GM23248 (cell line): ENCODE data around the gene MDK. TPM values are rescaled to one million over a fixed set of nuclear protein-coding genes. Genes with fewer than 3 reads are reported as not detected.

Experiments used
- DNase-seq: peaks from one replicate; pipeline ENCODE4 v3.0.0-alpha.2; 2015
- H2AFZ ChIP-seq: fragments of 200-600 bp; sonication (generic); 2 replicates; pipeline ENCODE4 v1.6.1; 2016; ENCODE audit warnings: antibody characterized with exemption
- H3F3A ChIP-seq: fragments of 200-600 bp; sonication (generic); 2 replicates; pipeline ENCODE4 v1.6.1; 2016; ENCODE audit warnings: mild to moderate bottlenecking, antibody characterized with exemption, mixed run types; ENCODE audit not compliant: insufficient read depth
- H3K27ac ChIP-seq: fragments of 200-600 bp; sonication (generic); 2 replicates; pipeline ENCODE4 v1.5.1; 2016; ENCODE audit warnings: mild to moderate bottlenecking
- H3K27me3 ChIP-seq: fragments of 200-600 bp; sonication (generic); replicated peaks from 2 replicates; pipeline ENCODE4 v1.6.1; 2016; ENCODE audit warnings: mild to moderate bottlenecking; ENCODE audit not compliant: insufficient read depth
- H3K36me3 ChIP-seq: fragments of 200-600 bp; sonication (generic); 2 replicates; pipeline ENCODE4 v1.6.1; 2016; ENCODE audit warnings: low read depth, mild to moderate bottlenecking
- H3K4me1 ChIP-seq: fragments of 200-600 bp; sonication (generic); 2 replicates; pipeline ENCODE4 v1.6.1; 2016; ENCODE audit warnings: mild to moderate bottlenecking; ENCODE audit not compliant: insufficient read depth
- H3K4me2 ChIP-seq: fragments of 200-600 bp; sonication (generic); one replicate; pipeline ENCODE4 v1.6.1; 2016; ENCODE audit warnings: mild to moderate bottlenecking; ENCODE audit not compliant: unreplicated experiment
- H3K4me3 ChIP-seq: fragments of 200-600 bp; sonication (generic); 2 replicates; pipeline ENCODE4 v1.5.1; 2016; ENCODE audit warnings: mild to moderate bottlenecking
- H3K79me2 ChIP-seq: fragments of 200-600 bp; sonication (generic); 2 replicates; pipeline ENCODE4 v1.6.1; 2016; ENCODE audit warnings: mild to moderate bottlenecking; ENCODE audit not compliant: insufficient read depth
- H3K9ac ChIP-seq: fragments of 200-600 bp; sonication (generic); 2 replicates; pipeline ENCODE4 v1.6.1; 2016; ENCODE audit warnings: mild to moderate bottlenecking
- H3K9me2 ChIP-seq: fragments of 200-600 bp; sonication (generic); 2 replicates; pipeline ENCODE4 v1.6.1; 2016; ENCODE audit warnings: mixed run types, mild to moderate bottlenecking, moderate library complexity; ENCODE audit not compliant: insufficient read depth
- H3K9me3 ChIP-seq: fragments of 200-600 bp; sonication (generic); one replicate; pipeline ENCODE4 v1.6.1; 2017; ENCODE audit warnings: low read depth
- H4K20me1 ChIP-seq: fragments of 200-600 bp; sonication (generic); 2 replicates; pipeline ENCODE4 v1.6.0; 2016; ENCODE audit not compliant: insufficient read depth
- EZH2 ChIP-seq: fragments of 200-600 bp; sonication (generic); IDR thresholded peaks from 2 replicates; pipeline ENCODE4 v1.6.1; 2018; ENCODE audit warnings: antibody characterized with exemption, mild to moderate bottlenecking; ENCODE audit not compliant: insufficient read depth, poor library complexity, severe bottlenecking
- EZH2phosphoT487 ChIP-seq: fragments of 200-600 bp; sonication (generic); IDR thresholded peaks from 2 replicates; pipeline ENCODE4 v1.6.1; 2018; ENCODE audit warnings: antibody characterized with exemption, moderate library complexity, mild to moderate bottlenecking, low read depth; ENCODE audit not compliant: insufficient read depth
- WGBS, 2 experiments: methylation state at CpG; one replicate each; pipeline ENCODE4 v1.1.6; 2015 to 2017; ENCODE audit warnings: low lambda C conversion rate in 2 of 2, low coverage in 1 of 2; ENCODE audit errors: missing lambda C conversion rate in 2 of 2; 5-methylcytosine and 5-hydroxymethylcytosine counted together
- in situ Hi-C: fragments of 300-500 bp; cut with MboI; formaldehyde crosslinking; loops from 2 replicates; pipeline ENCODE4 v1.15.0; 2020
- polyA plus RNA-seq: library from polyadenylated mRNA; unstranded; fragments of >200 nt; fragmentation: Nextera tagmentation; extraction: Ambion mirVana; gene quantifications from 2 replicates; pipeline ENCODE4 v1.2.1, GENCODE V29; 2016
- total RNA-seq: library from RNA; depleted of rRNA; stranded (reverse); fragments of >200 nt; shearing (Covaris generic); gene quantifications from 2 replicates; pipeline ENCODE4 v1.2.3, GENCODE V29; 2014

The MDK gene
- total and polyA plus RNA-seq, 2 experiments from 2014 or later = 10.7 to 31.5 TPM

GRCh38 chr11:46413760-46414465 is 32.4 kb downstream of the MDK start:
- DNase-seq = no peak
- no peaks in the 10 kb centered on the region for H3K9me2 ChIP-seq
- H3K9ac ChIP-seq = no peak overlapping the region
- TF ChIP-seq EZH2phosphoT487 (no peak), EZH2 (no peak)
- H3K4me1 ChIP-seq = no peaks in the 10 kb centered on the region
- no peak overlapping the region for H3K27ac ChIP-seq
- in situ Hi-C loops = no loop called here
- no peak overlapping the region for H3K4me3 ChIP-seq
- H2AFZ ChIP-seq = no peak overlapping the region
- H3F3A ChIP-seq = no peaks in the 10 kb centered on the region
- H4K20me1 ChIP-seq = no peaks in the 10 kb centered on the region
- 94 to 95% methylated on average over 9 of the region's 9 CpGs for WGBS, 2 experiments
- H3K4me2 ChIP-seq = no peak overlapping the region
- H3K36me3 ChIP-seq = peaks cover 5% of the 10 kb centered on the region; the same call in 1 of the 2 replicates
- no peaks in the 10 kb centered on the region for H3K9me3 ChIP-seq
- no peaks in the 10 kb centered on the region for H3K79me2 ChIP-seq
- H3K27me3 ChIP-seq = no peaks in the 10 kb centered on the region

- H3K27me3 ChIP-seq = no peaks in the 10 kb centered on the region
- WGBS, 2 experiments = 97 to 98% methylated on average over 5 of the region's 5 CpGs
- no peaks in the 10 kb centered on the region for H3K9me2 ChIP-seq
- H4K20me1 ChIP-seq = no peaks in the 10 kb centered on the region
- no peak overlapping the region for H3K4me2 ChIP-seq
- H3K79me2 ChIP-seq = no peaks in the 10 kb centered on the region
- H2AFZ ChIP-seq = no peak overlapping the region
- H3K9me3 ChIP-seq = no peaks in the 10 kb centered on the region
- H3K9ac ChIP-seq = no peak overlapping the region
- H3K27ac ChIP-seq = no peak overlapping the region
- TF ChIP-seq EZH2phosphoT487 = no peak
- no peaks in the 10 kb centered on the region for H3K4me1 ChIP-seq
- in situ Hi-C loops = no loop called here
- no peak for DNase-seq
- H3K4me3 ChIP-seq = no peak overlapping the region
- H3K36me3 ChIP-seq = peaks cover 5% of the 10 kb centered on the region; the same call in 1 of the 2 replicates
- no peaks in the 10 kb centered on the region for H3F3A ChIP-seq
Measured at GRCh38 chr11:46414466-46414796, 33.0 kb downstream of the MDK start.

GRCh38 chr11:46414879-46415278 is 33.4 kb downstream of the MDK start:
- no peak overlapping the region for H3K4me3 ChIP-seq
- no peaks in the 10 kb centered on the region for H3K79me2 ChIP-seq
- no peak overlapping the region for H3K9ac ChIP-seq
- no peaks in the 10 kb centered on the region for H3K4me1 ChIP-seq
- TF ChIP-seq EZH2 (no peak), EZH2phosphoT487 (no peak)
- H3K9me3 ChIP-seq = no peaks in the 10 kb centered on the region
- no peaks in the 10 kb centered on the region for H3F3A ChIP-seq
- no peak overlapping the region for H3K4me2 ChIP-seq
- no peak overlapping the region for H2AFZ ChIP-seq
- H3K27ac ChIP-seq = no peak overlapping the region
- H3K27me3 ChIP-seq = no peaks in the 10 kb centered on the region
- in situ Hi-C loops = no loop called here
- 66 to 67% methylated on average over 3 of the region's 3 CpGs for WGBS, 2 experiments
- H3K9me2 ChIP-seq = no peaks in the 10 kb centered on the region
- peaks cover 5% of the 10 kb centered on the region; the same call in 1 of the 2 replicates for H3K36me3 ChIP-seq
- no peaks in the 10 kb centered on the region for H4K20me1 ChIP-seq
- no peak for DNase-seq

- H3K4me1 ChIP-seq = no peaks in the 10 kb centered on the region
- no peak overlapping the region for H3K9ac ChIP-seq
- peaks cover 5% of the 10 kb centered on the region; the same call in 1 of the 2 replicates for H3K36me3 ChIP-seq
- H3K27me3 ChIP-seq = no peaks in the 10 kb centered on the region
- in situ Hi-C loops = no loop called here
- no peaks in the 10 kb centered on the region for H3K79me2 ChIP-seq
- DNase-seq = no peak
- H3K9me2 ChIP-seq = no peaks in the 10 kb centered on the region
- H3K9me3 ChIP-seq = no peaks in the 10 kb centered on the region
- H3F3A ChIP-seq = no peaks in the 10 kb centered on the region
- no peaks in the 10 kb centered on the region for H4K20me1 ChIP-seq
- no peak overlapping the region for H3K27ac ChIP-seq
- 82 to 87% methylated on average over 7 of the region's 7 CpGs for WGBS, 2 experiments
- TF ChIP-seq EZH2 (no peak), EZH2phosphoT487 (no peak)
- no peak overlapping the region for H3K4me2 ChIP-seq
- H2AFZ ChIP-seq = no peak overlapping the region
- no peak overlapping the region for H3K4me3 ChIP-seq
Measured at GRCh38 chr11:46417711-46418110, 36.2 kb downstream of the MDK start.

- no peaks in the 10 kb centered on the region for H3K27me3 ChIP-seq
- no peak overlapping the region for H3K27ac ChIP-seq
- 98 to 99% methylated on average over 5 of the region's 5 CpGs for WGBS, 2 experiments
- no peaks in the 10 kb centered on the region for H3K4me1 ChIP-seq
- H3F3A ChIP-seq = no peaks in the 10 kb centered on the region
- no peaks in the 10 kb centered on the region for H3K9me2 ChIP-seq
- no peak overlapping the region for H3K4me2 ChIP-seq
- no peak overlapping the region for H3K9ac ChIP-seq
- no peaks in the 10 kb centered on the region for H4K20me1 ChIP-seq
- no peak for DNase-seq
- TF ChIP-seq EZH2 = no peak
- TF ChIP-seq EZH2phosphoT487 = no peak
- H3K36me3 ChIP-seq = peaks cover 5% of the 10 kb centered on the region; the same call in 1 of the 2 replicates
- H3K9me3 ChIP-seq = no peaks in the 10 kb centered on the region
- H3K4me3 ChIP-seq = no peak overlapping the region
- no peak overlapping the region for H2AFZ ChIP-seq
- H3K79me2 ChIP-seq = no peaks in the 10 kb centered on the region
- in situ Hi-C loops = no loop called here
Measured at GRCh38 chr11:46418751-46419150, 37.3 kb downstream of the MDK start.
